Measurements from ENCODE around the gene FARS2.

GRCh38 chr6:5512422-5512821 is 251.1 kb downstream of the FARS2 start:
- no peak for TF ChIP-seq GATA2 (IDR thresholded peaks at IDR 0.05; ENCODE audit: low read depth, low read length)
- TF ChIP-seq GATA3 (IDR thresholded peaks at IDR 0.05; ENCODE audit: low read depth, low read length): no peak
